ENCODE data around the gene FHIT.

FHIT gene

GRCh38 chr3:59953104-59953503 is 1298.1 kb downstream of the FHIT start:
- no peaks in the 10 kb centered on the region for H3K9me3 ChIP-seq (ENCODE audit: control insufficient read depth, insufficient read depth, low read length)
- no peak overlapping the region for H3K27ac ChIP-seq (ENCODE audit: low read depth, low read length)
- H3K4me3 ChIP-seq (ENCODE audit: low read length), result no peak overlapping the region
- no peaks in the 10 kb centered on the region for H3K27me3 ChIP-seq (ENCODE audit: control insufficient read depth, low read length)
- no peaks in the 10 kb centered on the region for H3K79me2 ChIP-seq (ENCODE audit: control insufficient read depth, low read length)
- H4K20me1 ChIP-seq (ENCODE audit: control insufficient read depth, insufficient read depth, low read depth, low read length), result no peaks in the 10 kb centered on the region
- no peaks in the 10 kb centered on the region for H3K4me1 ChIP-seq (ENCODE audit: control insufficient read depth, low read length)
- H3K36me3 ChIP-seq (ENCODE audit: control insufficient read depth, low read length), result no peaks in the 10 kb centered on the region
- H3K4me2 ChIP-seq (ENCODE audit: low read length), result no peak overlapping the region
- H3K9me2 ChIP-seq (replicated peaks; ENCODE audit: control insufficient read depth, low read length), result no peaks in the 10 kb centered on the region
- TF ChIP-seq EZH2phosphoT487 (IDR thresholded peaks at IDR 0.05; ENCODE audit: borderline replicate concordance, low read length) (no peak), CTCF (IDR thresholded peaks at IDR 0.05; ENCODE audit: low read depth, low read length, poor library complexity, severe bottlenecking) (no peak)
- no peaks in the 10 kb centered on the region for H3F3A ChIP-seq (ENCODE audit: control insufficient read depth, insufficient read depth)

GRCh38 chr3:59949311-59949710 is 1301.9 kb downstream of the FHIT start:
- no peak overlapping the region for H3K27ac ChIP-seq (ENCODE audit: low read depth, low read length)
- no peaks in the 10 kb centered on the region for H3K4me1 ChIP-seq (ENCODE audit: control insufficient read depth, low read length)
- H3K4me2 ChIP-seq (ENCODE audit: low read length), result no peak overlapping the region
- no peaks in the 10 kb centered on the region for H3K79me2 ChIP-seq (ENCODE audit: control insufficient read depth, low read length)
- TF ChIP-seq CTCF (IDR thresholded peaks at IDR 0.05; ENCODE audit: low read depth, low read length, poor library complexity, severe bottlenecking) (no peak), EZH2phosphoT487 (IDR thresholded peaks at IDR 0.05; ENCODE audit: borderline replicate concordance, low read length) (no peak)
- H3K4me3 ChIP-seq (ENCODE audit: low read length), result no peak overlapping the region
- no peaks in the 10 kb centered on the region for H3K27me3 ChIP-seq (ENCODE audit: control insufficient read depth, low read length)
- no peaks in the 10 kb centered on the region for H3K9me3 ChIP-seq (ENCODE audit: control insufficient read depth, insufficient read depth, low read length)
- no peaks in the 10 kb centered on the region for H4K20me1 ChIP-seq (ENCODE audit: control insufficient read depth, insufficient read depth, low read depth, low read length)
- H3K9me2 ChIP-seq (replicated peaks; ENCODE audit: control insufficient read depth, low read length), result no peaks in the 10 kb centered on the region
- H3K36me3 ChIP-seq (ENCODE audit: control insufficient read depth, low read length), result no peaks in the 10 kb centered on the region
- no peaks in the 10 kb centered on the region for H3F3A ChIP-seq (ENCODE audit: control insufficient read depth, insufficient read depth)

GRCh38 chr3:59946401-59946800 is 1304.9 kb downstream of the FHIT start:
- Histone ChIP-seq H3K27me3 (ENCODE audit: control insufficient read depth, low read length) (no peaks in the 10 kb centered on the region), H3F3A (ENCODE audit: control insufficient read depth, insufficient read depth) (no peaks in the 10 kb centered on the region), H3K27ac (ENCODE audit: low read depth, low read length) (no peak overlapping the region), H3K9me2 (replicated peaks; ENCODE audit: control insufficient read depth, low read length) (no peaks in the 10 kb centered on the region), H4K20me1 (ENCODE audit: control insufficient read depth, insufficient read depth, low read depth, low read length) (no peaks in the 10 kb centered on the region), H3K4me2 (ENCODE audit: low read length) (no peak overlapping the region), H3K9me3 (ENCODE audit: control insufficient read depth, insufficient read depth, low read length) (no peaks in the 10 kb centered on the region), H3K4me1 (ENCODE audit: control insufficient read depth, low read length) (no peaks in the 10 kb centered on the region), H3K79me2 (ENCODE audit: control insufficient read depth, low read length) (no peaks in the 10 kb centered on the region), H3K4me3 (ENCODE audit: low read length) (no peak overlapping the region), H3K36me3 (ENCODE audit: control insufficient read depth, low read length) (no peaks in the 10 kb centered on the region)
- no peak for TF ChIP-seq EZH2phosphoT487 (IDR thresholded peaks at IDR 0.05; ENCODE audit: borderline replicate concordance, low read length)
- TF ChIP-seq CTCF (IDR thresholded peaks at IDR 0.05; ENCODE audit: low read depth, low read length, poor library complexity, severe bottlenecking), result no peak

GRCh38 chr3:59940718-59941117 is 1310.5 kb downstream of the FHIT start:
- Histone ChIP-seq H3K9me3 (ENCODE audit: control insufficient read depth, insufficient read depth, low read length) (no peaks in the 10 kb centered on the region), H4K20me1 (ENCODE audit: control insufficient read depth, insufficient read depth, low read depth, low read length) (no peaks in the 10 kb centered on the region), H3F3A (ENCODE audit: control insufficient read depth, insufficient read depth) (no peaks in the 10 kb centered on the region), H3K4me2 (ENCODE audit: low read length) (peak overlapping the region; percentile 28; the same call in 1 of the 2 replicates), H3K4me3 (ENCODE audit: low read length) (no peak overlapping the region), H3K9me2 (replicated peaks; ENCODE audit: control insufficient read depth, low read length) (no peaks in the 10 kb centered on the region), H3K4me1 (ENCODE audit: control insufficient read depth, low read length) (peaks cover 11% of the 10 kb centered on the region), H3K27me3 (ENCODE audit: control insufficient read depth, low read length) (no peaks in the 10 kb centered on the region), H3K27ac (ENCODE audit: low read depth, low read length) (no peak overlapping the region), H3K36me3 (ENCODE audit: control insufficient read depth, low read length) (no peaks in the 10 kb centered on the region), H3K79me2 (ENCODE audit: control insufficient read depth, low read length) (no peaks in the 10 kb centered on the region)
- TF ChIP-seq CTCF (IDR thresholded peaks at IDR 0.05; ENCODE audit: low read depth, low read length, poor library complexity, severe bottlenecking), result no peak
- no peak for TF ChIP-seq EZH2phosphoT487 (IDR thresholded peaks at IDR 0.05; ENCODE audit: borderline replicate concordance, low read length)
